Measurements from ENCODE around the gene SMARCA4.

DNA sequence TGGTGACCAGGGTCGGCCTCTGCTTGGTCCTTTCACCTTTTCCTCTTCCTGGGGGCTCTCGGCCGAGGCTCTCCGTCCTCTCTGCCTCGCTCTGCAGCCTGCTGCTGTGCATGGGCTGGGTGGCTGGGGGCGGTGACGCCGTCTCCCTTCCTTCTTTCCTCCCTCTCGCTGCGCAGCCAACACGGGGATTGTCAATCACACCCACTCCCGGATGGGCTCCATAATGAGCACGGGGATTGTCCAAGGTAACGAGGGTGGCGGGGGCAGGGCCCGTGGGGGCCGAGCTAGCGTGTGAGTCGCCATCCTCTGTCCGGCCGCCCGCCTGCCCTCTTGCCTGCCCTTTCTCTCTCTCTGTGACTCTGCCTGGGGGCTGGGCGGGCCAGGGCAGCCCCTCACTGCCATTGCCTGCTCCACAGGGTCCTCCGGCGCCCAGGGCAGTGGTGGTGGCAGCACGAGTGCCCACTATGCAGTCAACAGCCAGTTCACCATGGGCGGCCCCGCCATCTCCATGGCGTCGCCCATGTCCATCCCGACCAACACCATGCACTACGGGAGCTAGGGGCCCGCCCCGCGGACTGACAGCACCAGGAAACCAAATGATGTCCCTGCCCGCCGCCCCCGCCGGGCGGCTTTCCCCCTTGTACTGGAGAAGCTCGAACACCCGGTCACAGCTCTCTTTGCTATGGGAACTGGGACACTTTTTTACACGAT, 39.5 kb upstream of the SMARCA4 start:
- TF ChIP-seq, protein P1, sequence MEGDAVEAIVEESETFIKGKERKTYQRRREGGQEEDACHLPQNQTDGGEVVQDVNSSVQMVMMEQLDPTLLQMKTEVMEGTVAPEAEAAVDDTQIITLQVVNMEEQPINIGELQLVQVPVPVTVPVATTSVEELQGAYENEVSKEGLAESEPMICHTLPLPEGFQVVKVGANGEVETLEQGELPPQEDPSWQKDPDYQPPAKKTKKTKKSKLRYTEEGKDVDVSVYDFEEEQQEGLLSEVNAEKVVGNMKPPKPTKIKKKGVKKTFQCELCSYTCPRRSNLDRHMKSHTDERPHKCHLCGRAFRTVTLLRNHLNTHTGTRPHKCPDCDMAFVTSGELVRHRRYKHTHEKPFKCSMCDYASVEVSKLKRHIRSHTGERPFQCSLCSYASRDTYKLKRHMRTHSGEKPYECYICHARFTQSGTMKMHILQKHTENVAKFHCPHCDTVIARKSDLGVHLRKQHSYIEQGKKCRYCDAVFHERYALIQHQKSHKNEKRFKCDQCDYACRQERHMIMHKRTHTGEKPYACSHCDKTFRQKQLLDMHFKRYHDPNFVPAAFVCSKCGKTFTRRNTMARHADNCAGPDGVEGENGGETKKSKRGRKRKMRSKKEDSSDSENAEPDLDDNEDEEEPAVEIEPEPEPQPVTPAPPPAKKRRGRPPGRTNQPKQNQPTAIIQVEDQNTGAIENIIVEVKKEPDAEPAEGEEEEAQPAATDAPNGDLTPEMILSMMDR (conservative IDR thresholded peaks at IDR 0.05; ENCODE audit: low read length), result no peak
- TF ChIP-seq EZH2phosphoT487 (IDR thresholded peaks at IDR 0.05; ENCODE audit: borderline replicate concordance), result no peak

Measured in Loucy (cell line).